LNCAP (cell line): ENCODE results near the gene KL.

Experiments
- TF ChIP-seq, protein P1 (sequence below): fragments of 450-650 bp; IDR thresholded peaks from 2 replicates; pipeline ENCODE4 v1.5.1; 2017; ENCODE audit warnings: mild to moderate bottlenecking

The KL gene

DNA sequence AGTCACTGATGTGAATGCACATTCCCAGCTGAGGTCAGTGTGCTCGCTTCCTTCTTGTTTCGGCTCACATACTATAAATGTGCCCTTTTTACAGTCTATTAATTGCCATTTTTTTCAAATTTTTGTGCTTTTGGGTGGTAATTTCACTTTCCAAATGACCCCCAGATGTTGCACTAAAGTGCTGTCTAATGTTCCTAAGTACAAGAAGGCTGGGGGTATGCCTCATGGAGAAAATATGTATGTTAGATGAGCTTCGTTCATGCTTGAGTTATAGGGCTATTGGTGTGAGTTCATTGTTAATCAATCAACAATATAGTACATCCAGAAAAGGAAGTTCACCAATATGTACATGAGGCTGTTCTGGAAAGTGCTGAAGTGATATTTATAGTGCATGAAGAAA is 84.7 kb downstream of the KL start:
- TF ChIP-seq, protein P1, sequence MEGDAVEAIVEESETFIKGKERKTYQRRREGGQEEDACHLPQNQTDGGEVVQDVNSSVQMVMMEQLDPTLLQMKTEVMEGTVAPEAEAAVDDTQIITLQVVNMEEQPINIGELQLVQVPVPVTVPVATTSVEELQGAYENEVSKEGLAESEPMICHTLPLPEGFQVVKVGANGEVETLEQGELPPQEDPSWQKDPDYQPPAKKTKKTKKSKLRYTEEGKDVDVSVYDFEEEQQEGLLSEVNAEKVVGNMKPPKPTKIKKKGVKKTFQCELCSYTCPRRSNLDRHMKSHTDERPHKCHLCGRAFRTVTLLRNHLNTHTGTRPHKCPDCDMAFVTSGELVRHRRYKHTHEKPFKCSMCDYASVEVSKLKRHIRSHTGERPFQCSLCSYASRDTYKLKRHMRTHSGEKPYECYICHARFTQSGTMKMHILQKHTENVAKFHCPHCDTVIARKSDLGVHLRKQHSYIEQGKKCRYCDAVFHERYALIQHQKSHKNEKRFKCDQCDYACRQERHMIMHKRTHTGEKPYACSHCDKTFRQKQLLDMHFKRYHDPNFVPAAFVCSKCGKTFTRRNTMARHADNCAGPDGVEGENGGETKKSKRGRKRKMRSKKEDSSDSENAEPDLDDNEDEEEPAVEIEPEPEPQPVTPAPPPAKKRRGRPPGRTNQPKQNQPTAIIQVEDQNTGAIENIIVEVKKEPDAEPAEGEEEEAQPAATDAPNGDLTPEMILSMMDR, result no peak

- TF ChIP-seq, protein P1, result no peak
Observed at GRCh38 chr13:33101835-33102234, 85.6 kb downstream of the KL start.

DNA sequence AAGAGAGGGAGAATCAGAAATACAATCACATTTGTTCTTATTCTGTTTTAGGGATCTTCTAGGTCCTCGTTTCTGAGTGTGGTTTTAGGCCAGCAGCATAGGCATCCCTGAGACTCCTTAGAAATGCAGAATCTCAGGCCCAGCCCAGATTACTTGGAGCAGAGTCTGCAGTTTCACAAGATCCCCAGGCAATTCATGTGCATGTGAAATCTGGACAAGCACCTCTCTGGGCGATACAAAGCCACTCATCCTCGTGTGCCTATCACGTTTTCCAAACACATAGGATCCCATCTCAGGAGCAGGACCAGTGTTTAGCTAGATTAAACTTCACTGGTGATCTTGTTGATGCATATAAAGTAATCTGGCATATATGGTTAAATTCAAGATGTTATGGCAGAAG is 87.2 kb downstream of the KL start:
- TF ChIP-seq, protein P1, result no peak

- TF ChIP-seq, protein P1, result no peak
Observed at GRCh38 chr13:33105387-33106005, 89.3 kb downstream of the KL start.

DNA sequence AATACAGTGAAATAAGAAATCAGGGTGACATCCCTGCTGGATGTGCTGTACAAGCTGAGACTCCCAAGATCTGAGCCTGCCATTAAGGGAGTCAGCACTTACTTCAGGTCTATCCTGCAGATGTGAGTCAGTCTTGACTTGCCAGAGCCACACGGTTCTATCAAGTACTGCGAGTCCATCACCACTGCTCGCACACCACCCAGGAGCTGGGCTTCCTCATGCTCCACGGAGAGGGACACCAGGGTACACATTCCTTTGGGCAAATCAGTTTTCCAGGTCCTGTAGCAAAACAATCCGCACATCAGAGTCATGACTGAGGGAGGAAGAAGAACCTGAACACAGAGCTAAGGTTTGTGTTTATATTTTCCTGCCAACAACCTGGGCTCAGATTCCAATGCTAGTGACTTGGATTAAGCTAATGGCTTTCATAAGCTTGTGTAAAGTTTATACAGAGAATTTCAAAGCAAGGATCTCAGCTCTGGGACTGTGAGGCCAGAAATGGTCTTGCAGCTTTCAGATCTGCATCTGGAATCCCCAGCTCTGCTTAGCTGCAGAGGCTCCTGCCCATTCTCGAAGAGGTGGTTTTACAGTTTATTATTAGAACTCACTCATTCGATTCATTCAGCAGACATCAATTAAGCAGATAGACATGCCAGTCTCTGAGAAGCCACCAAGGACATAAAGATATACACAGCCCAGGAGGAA is 90.6 kb downstream of the KL start:
- TF ChIP-seq, protein P1, result no peak

DNA sequence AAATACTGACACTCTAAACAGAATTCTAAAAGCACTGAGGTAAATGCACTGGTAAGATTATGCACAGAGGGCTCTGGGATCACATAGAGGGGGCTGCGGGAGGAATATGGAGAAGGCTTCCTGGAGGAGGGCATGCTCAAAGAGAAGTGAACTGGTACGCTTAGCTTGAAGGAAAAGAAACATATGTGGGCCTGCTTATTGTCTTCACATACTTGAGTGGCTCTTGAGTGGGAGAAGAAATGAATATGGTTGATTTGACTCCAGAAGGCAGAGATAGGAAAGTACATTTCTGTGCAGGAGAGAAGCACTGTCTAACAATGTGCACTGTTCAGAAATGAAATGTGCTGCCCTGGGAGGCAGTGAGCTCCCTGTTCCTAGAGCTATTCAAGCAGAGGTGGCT is 91.1 kb downstream of the KL start:
- TF ChIP-seq, protein P1, result no peak

DNA sequence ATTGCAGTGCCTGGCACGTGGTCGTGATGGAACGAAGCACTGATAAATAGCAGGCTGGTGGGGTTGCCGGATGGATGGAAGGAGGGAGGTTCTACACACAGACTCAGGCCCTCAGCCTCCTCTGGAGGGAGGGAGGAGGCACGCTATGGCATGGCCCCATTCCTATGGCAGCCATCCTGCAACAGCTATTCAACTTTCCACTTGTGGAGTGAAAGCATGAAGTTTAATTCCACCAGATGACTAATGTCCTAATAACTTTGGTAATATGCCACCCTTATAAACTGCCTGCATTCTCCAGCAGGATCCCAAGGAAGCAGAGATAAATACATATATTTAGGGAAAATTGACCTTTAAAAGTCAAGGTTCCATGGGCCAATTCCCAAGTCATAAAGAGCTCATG is 92.4 kb downstream of the KL start:
- TF ChIP-seq, protein P1, result no peak
